HCT116 (cell line): ENCODE measurements around the gene TMEM232. TPM values are rescaled to one million over a fixed set of nuclear protein-coding genes. Genes with fewer than 3 reads are reported as not detected.
A peak's percentile ranks its signal among the peaks of the same experiment; 100 is the strongest.

ENCODE experiments used
- ATAC-seq: fragments of 200-7000 bp; cut with Tn5 transposase; 2 replicates; pipeline ENCODE4 v1.9.1; 2020; ENCODE audit warnings: mild to moderate bottlenecking, moderate library complexity
- BruUV-seq: library from RNA; stranded (reverse); fragments of 400-500 nt; replicated peaks from 2 replicates; lab custom pipeline; 2021; lab: Mats Ljungman, UMichigan
- CTCF ChIA-PET: fragments of 300-600 bp; sonication (Branson Sonifier 250); formaldehyde crosslinking; loops from one replicate; lab custom pipeline; 2021; ENCODE audit warnings: antibody characterized with exemption; lab: Charles Lee
- POLR2A ChIA-PET: fragments of 300-600, 350-600 bp; sonication (Branson Sonifier 250); formaldehyde crosslinking; loops from one replicate; lab custom pipeline; 2021; ENCODE audit warnings: antibody characterized with exemption; lab: Charles Lee
- RAD21 ChIA-PET, 2 experiments: fragments of 300-600 bp; sonication (Branson Sonifier 250); formaldehyde crosslinking; loops; one replicate each; lab custom pipeline; 2023; ENCODE audit warnings: low total read pairs in 2 of 2; ENCODE audit not compliant: uncharacterized antibody in 2 of 2, unreplicated experiment in 2 of 2, low non-redundant PET in 1 of 2; lab: Charles Lee
- DNase-seq: peaks from one replicate; pipeline ENCODE4 v3.0.0-alpha.2; 2010; ENCODE audit warnings: low read depth, low spot score
- H2AFZ ChIP-seq: fragments of 200-600 bp; shearing (Covaris generic), sonication (generic); 2 replicates; pipeline ENCODE4 v1.6.1; 2017; ENCODE audit warnings: low read depth, mixed run types, mixed read lengths, antibody characterized with exemption, low read length; ENCODE audit not compliant: poor library complexity, severe bottlenecking
- H3K27ac ChIP-seq: 2 replicates; pipeline ENCODE4 v1.5.1; 2012; ENCODE audit warnings: low read depth, low read length
- H3K27me3 ChIP-seq: fragments of 200-600 bp; sonication (generic); 2 replicates; pipeline ENCODE4 v1.6.1; 2016; ENCODE audit warnings: mixed run types, low read length, mixed read lengths; ENCODE audit not compliant: insufficient read depth
- H3K36me3 ChIP-seq, 2 experiments: fragments of 200-500 bp in 1 of 2; fragments of 200-600 bp in 1 of 2; sonication (Bioruptor generic) in 1 of 2; sonication (generic) in 1 of 2; 2 replicates each; pipeline versions ENCODE4 v1.5.1 to v1.6.1; 2014 to 2016; ENCODE audit warnings: low read length in 2 of 2, inconsistent platforms in 1 of 2, mixed read lengths in 1 of 2, mixed run types in 1 of 2; ENCODE audit not compliant: insufficient read depth in 2 of 2, control insufficient read depth in 1 of 2
- H3K4me1 ChIP-seq, 2 experiments: fragments of 200-600 bp in 1 of 2; sonication (generic) in 1 of 2; 2 replicates each; pipeline versions ENCODE4 v1.5.1 to v1.6.1; 2012 to 2017; ENCODE audit warnings: low read length in 2 of 2, inconsistent platforms in 1 of 2, mild to moderate bottlenecking in 1 of 2, mixed read lengths in 1 of 2, mixed run types in 1 of 2, moderate library complexity in 1 of 2; ENCODE audit not compliant: insufficient read depth in 2 of 2, control insufficient read depth in 1 of 2
- H3K4me2 ChIP-seq: fragments of 200-600 bp; sonication (generic); 2 replicates; pipeline ENCODE4 v1.6.1; 2017; ENCODE audit warnings: mixed run types, low read length, mixed read lengths
- H3K4me3 ChIP-seq, 2 experiments: fragments of 200-600 bp in 1 of 2; sonication (generic) in 1 of 2; replicated peaks in 1 of 2; 2 replicates each; pipeline ENCODE4 v1.5.1; 2011 to 2016; ENCODE audit warnings: low read length in 2 of 2, control low read depth in 1 of 2, low read depth in 1 of 2, mild to moderate bottlenecking in 1 of 2, mixed read lengths in 1 of 2, mixed run types in 1 of 2
- H3K79me2 ChIP-seq: fragments of 200-600 bp; sonication (generic); 2 replicates; pipeline ENCODE4 v1.6.1; 2017; ENCODE audit warnings: mild to moderate bottlenecking, mixed run types, low read length, moderate library complexity, mixed read lengths; ENCODE audit not compliant: insufficient read depth
- H3K9ac ChIP-seq: fragments of 200-600 bp; sonication (generic); 2 replicates; pipeline ENCODE4 v1.6.1; 2016; ENCODE audit warnings: low read length, mixed read lengths
- H3K9me2 ChIP-seq: fragments of 200-600 bp; sonication (generic), shearing (Covaris generic); 2 replicates; pipeline ENCODE4 v1.6.1; 2017; ENCODE audit warnings: mixed run types, mild to moderate bottlenecking, moderate library complexity; ENCODE audit not compliant: insufficient read depth
- H3K9me3 ChIP-seq, 2 experiments: fragments of 200-500 bp in 1 of 2; fragments of 200-600 bp in 1 of 2; sonication (Bioruptor generic) in 1 of 2; sonication (generic) in 1 of 2; 2 replicates each; pipeline ENCODE4 v1.6.1; 2014 to 2017; ENCODE audit warnings: low read length in 2 of 2, mixed read lengths in 2 of 2, inconsistent platforms in 1 of 2, low read depth in 1 of 2, mild to moderate bottlenecking in 1 of 2, mixed run types in 1 of 2, moderate library complexity in 1 of 2; ENCODE audit not compliant: control insufficient read depth in 1 of 2, insufficient read depth in 1 of 2
- H4K20me1 ChIP-seq: fragments of 200-600 bp; sonication (generic), shearing (Covaris generic); 2 replicates; pipeline ENCODE4 v1.6.1; 2017; ENCODE audit warnings: mixed run types, mild to moderate bottlenecking, moderate library complexity; ENCODE audit not compliant: insufficient read depth
- CTCF ChIP-seq, 3 experiments: fragments of 200-600 bp in 1 of 3; sonication (generic) in 1 of 3; IDR thresholded peaks in 2 of 3; conservative IDR thresholded peaks in 1 of 3; 2 replicates each; pipeline ENCODE4 v1.5.1; 2012 to 2017; ENCODE audit warnings: low read depth in 2 of 3, low read length in 2 of 3, antibody characterized with exemption in 1 of 3, borderline replicate concordance in 1 of 3, control low read depth in 1 of 3, mild to moderate bottlenecking in 1 of 3, mixed read lengths in 1 of 3, mixed run types in 1 of 3, moderate library complexity in 1 of 3; ENCODE audit not compliant: insufficient read depth in 1 of 3
- ELF1 ChIP-seq: IDR thresholded peaks from 2 replicates; pipeline ENCODE4 v1.6.1; 2012; ENCODE audit warnings: low read depth, borderline replicate concordance
- EZH2phosphoT487 ChIP-seq: fragments of 200-600 bp; IDR thresholded peaks from 2 replicates; pipeline ENCODE4 v1.6.1; 2018; ENCODE audit warnings: antibody characterized with exemption, borderline replicate concordance
- JUND ChIP-seq: IDR thresholded peaks from 2 replicates; pipeline ENCODE4 v1.6.1; 2012
- MAX ChIP-seq: IDR thresholded peaks from 2 replicates; pipeline ENCODE4 v1.6.1; 2012
- RAD21 ChIP-seq: IDR thresholded peaks from 2 replicates; pipeline ENCODE4 v1.6.1; 2012; ENCODE audit warnings: low read depth, mild to moderate bottlenecking
- REST ChIP-seq: IDR thresholded peaks from 2 replicates; pipeline ENCODE4 v1.6.1; 2012; ENCODE audit warnings: low read depth
- SIN3A ChIP-seq: IDR thresholded peaks from 2 replicates; pipeline ENCODE4 v1.6.1; 2012; ENCODE audit warnings: low read depth
- SRF ChIP-seq: IDR thresholded peaks from 2 replicates; pipeline ENCODE4 v1.6.1; 2012; ENCODE audit warnings: low read depth
- YY1 ChIP-seq: IDR thresholded peaks from 2 replicates; pipeline ENCODE4 v1.6.1; 2011; ENCODE audit warnings: low read length, low read depth, moderate library complexity, mild to moderate bottlenecking; ENCODE audit not compliant: insufficient replicate concordance; ENCODE audit errors: extremely low read depth
- ZNF274 ChIP-seq: fragments of 200-500 bp; sonication (Bioruptor generic); IDR thresholded peaks from 2 replicates; pipeline ENCODE4 v1.6.1; 2014; ENCODE audit warnings: mild to moderate bottlenecking, low read depth, low read length, inconsistent platforms
- intact Hi-C: fragments of 100-400 bp; cut with micrococcal nuclease; formaldehyde crosslinking; loops from 2 replicates; pipeline ENCODE4 v1.10.0; 2022
- total RNA-seq: library from RNA; stranded (reverse); gene quantifications from one replicate; pipeline ENCODE4 v1.2.1, GENCODE V29; 2021; ENCODE audit not compliant: unreplicated experiment

The TMEM232 gene
- total RNA-seq, 1 experiment from 2014 or later, result 1.2 TPM

GRCh38 chr5:110594866-110595265, 131.6 kb downstream of the TMEM232 start (continued):
- no peak for TF ChIP-seq REST

GRCh38 chr5:110590187-110590586, 136.3 kb downstream of the TMEM232 start:
- H3K79me2 ChIP-seq, result no peaks in the 10 kb centered on the region
- DNase-seq, result peak; percentile 2
- peak overlapping the region; percentile 48 for H2AFZ ChIP-seq
- ChIA-PET POLR2A (no interaction called here), RAD21 (no interaction called here), CTCF (no interaction called here)
- no peak overlapping the region for H3K27ac ChIP-seq
- TF ChIP-seq SIN3A, result no peak
- no peak for TF ChIP-seq SRF
- TF ChIP-seq RAD21, result peak; percentile 45
- no peak for TF ChIP-seq ELF1
- no peak for TF ChIP-seq ZNF274
- no peak for TF ChIP-seq MAX
- TF ChIP-seq EZH2phosphoT487, result no peak
- TF ChIP-seq CTCF (IDR thresholded peaks at IDR 0.05 in 2 of 3, conservative IDR thresholded peaks at IDR 0.05 in 1 of 3; ENCODE audit: borderline replicate concordance in 1 of 3, insufficient read depth in 1 of 3, low read depth in 2 of 3, low read length in 2 of 3), result peak; percentile 23 to 52 (median 39); a peak in 5 of 6 replicates
- no peak for TF ChIP-seq JUND
- no peak for TF ChIP-seq YY1
- H3K4me2 ChIP-seq, result no peak overlapping the region
- no peaks in the 10 kb centered on the region for H3K9me3 ChIP-seq
- H3K9ac ChIP-seq, result no peak overlapping the region
- peak; percentile 92 for ATAC-seq
- no peaks in the 10 kb centered on the region for H3K36me3 ChIP-seq
- BruUV-seq, result no TSS peak
- H4K20me1 ChIP-seq, result no peaks in the 10 kb centered on the region
- no peaks in the 10 kb centered on the region for H3K27me3 ChIP-seq
- intact Hi-C loops, result loop anchor here (1.0 kb wide), 1 partner anchor 149 kb away; no protein-coding TSS in a partner anchor
- no peaks in the 10 kb centered on the region for H3K9me2 ChIP-seq
- no peak overlapping the region for H3K4me3 ChIP-seq
- no peaks in the 10 kb centered on the region for H3K4me1 ChIP-seq
